ENCODE measurements around the gene MEOX1. TPM values are rescaled to one million over a fixed set of nuclear protein-coding genes. Genes with fewer than 3 reads are reported as not detected.

MEOX1 gene
- total and polyA plus RNA-seq, 2 of the 13 experiments (the other 11 are each of a cell fraction or from before 2014, with no cell fraction given): not detected

- FAIRE-seq: no peak
- no peak for DNase-seq (ENCODE audit: low spot score)
- no peaks in the 10 kb centered on the region for H3K9me3 ChIP-seq (ENCODE audit: low read length)
- peaks cover 11 to 34% of the 10 kb centered on the region in 2 experiments for H3K27me3 ChIP-seq (ENCODE audit: control insufficient read depth in 1 of 2, insufficient read depth in 2 of 2, low read length in 2 of 2)
- no peak overlapping the region for H2AFZ ChIP-seq (ENCODE audit: low read length)
- 7% methylated on average over 2 of the region's 2 CpGs for WGBS (ENCODE audit: low lambda C conversion rate)
- intact Hi-C loops (cut with micrococcal nuclease; ENCODE audit: unreplicated experiment) (no loop called here), in situ Hi-C loops (cut with HindIII; ENCODE audit: extremely low pct_ligation_motif_present, low pct_unique_long_range_greater_than_20kb) (no loop called here)
- H3K79me2 ChIP-seq (ENCODE audit: insufficient read depth, low read length): no peaks in the 10 kb centered on the region
- H3K4me1 ChIP-seq (ENCODE audit: insufficient read depth, low read length): peaks cover 12% of the 10 kb centered on the region
- no peaks in the 10 kb centered on the region for H3K36me3 ChIP-seq (replicated peaks in 1 of 2; ENCODE audit: control insufficient read depth in 1 of 2, insufficient read depth in 2 of 2, low read length in 2 of 2)
- no peak for ATAC-seq
- H3K27ac ChIP-seq (ENCODE audit: extremely low read length, insufficient read depth, low read length): no peak overlapping the region
- no peak overlapping the region for H3K9ac ChIP-seq (ENCODE audit: insufficient read depth, low read depth, low read length)
- CTCF ChIA-PET (ENCODE audit: low intra/inter-chr PET ratio, low total read pairs): interaction anchor here (8.4 kb wide), 1 partner anchor 63 kb away, joined by 373 read pairs; the partner anchor contains the start of gene SOST
- POLR2A ChIA-PET: no interaction called here
- no TSS peak for BruUV-seq (replicated peaks)
- no peaks in the 10 kb centered on the region for H4K20me1 ChIP-seq (ENCODE audit: insufficient read depth, low read length)
- TF ChIP-seq ZNF629 (CRISPR knock-in tag; conservative IDR thresholded peaks at IDR 0.05): peak; percentile 91
- no peak for TF ChIP-seq HDAC6 (IDR thresholded peaks at IDR 0.05; ENCODE audit: low read depth, low read length)
- peak; percentile 58; the same call in 1 of the 2 replicates for TF ChIP-seq ZMYM3 (CRISPR knock-in tag; IDR thresholded peaks at IDR 0.05)
- H3K4me3 ChIP-seq (replicated peaks in 1 of 3; ENCODE audit: insufficient read depth in 1 of 3, low read depth in 2 of 3, low read length in 3 of 3): no peak overlapping the region
- H3K4me2 ChIP-seq (ENCODE audit: low read depth, low read length): no peak overlapping the region
Observed at GRCh38 chr17:43696891-43697290, 35.2 kb upstream of the MEOX1 start.

GRCh38 chr17:43695970-43696865 is 34.5 kb upstream of the MEOX1 start:
- BruUV-seq (replicated peaks): no TSS peak
- no peaks in the 10 kb centered on the region for H3K36me3 ChIP-seq (replicated peaks in 1 of 2; ENCODE audit: control insufficient read depth in 1 of 2, insufficient read depth in 2 of 2, low read length in 2 of 2)
- no peaks in the 10 kb centered on the region for H3K79me2 ChIP-seq (ENCODE audit: insufficient read depth, low read length)
- H3K27me3 ChIP-seq (ENCODE audit: control insufficient read depth in 1 of 2, insufficient read depth in 2 of 2, low read length in 2 of 2): peaks cover 11 to 34% of the 10 kb centered on the region in 2 experiments
- no peak overlapping the region for H3K4me2 ChIP-seq (ENCODE audit: low read depth, low read length)
- H2AFZ ChIP-seq (ENCODE audit: low read length): no peak overlapping the region
- WGBS (ENCODE audit: low lambda C conversion rate): 5% methylated on average over 12 of the region's 12 CpGs
- CTCF ChIA-PET (ENCODE audit: low intra/inter-chr PET ratio, low total read pairs): interaction anchor here (3.3 to 8.4 kb wide), 2 partner anchors 64 to 150 kb away, joined by 18 to 373 read pairs; partner anchors contain the start of gene SOST
- ATAC-seq (no peak), DNase-seq (ENCODE audit: low spot score) (no peak), FAIRE-seq (no peak)
- no peak overlapping the region for H3K9ac ChIP-seq (ENCODE audit: insufficient read depth, low read depth, low read length)
- in situ Hi-C loops (cut with HindIII; ENCODE audit: extremely low pct_ligation_motif_present, low pct_unique_long_range_greater_than_20kb) (no loop called here), intact Hi-C loops (cut with micrococcal nuclease; ENCODE audit: unreplicated experiment) (no loop called here)
- peaks cover 18% of the 10 kb centered on the region for H3K4me1 ChIP-seq (ENCODE audit: insufficient read depth, low read length)
- no peaks in the 10 kb centered on the region for H3K9me3 ChIP-seq (ENCODE audit: low read length)
- POLR2A ChIA-PET: no interaction called here
- H3K27ac ChIP-seq (ENCODE audit: extremely low read length, insufficient read depth, low read length): no peak overlapping the region
- no peak overlapping the region for H3K4me3 ChIP-seq (replicated peaks in 1 of 3; ENCODE audit: insufficient read depth in 1 of 3, low read depth in 2 of 3, low read length in 3 of 3)
- no peaks in the 10 kb centered on the region for H4K20me1 ChIP-seq (ENCODE audit: insufficient read depth, low read length)
- TF ChIP-seq ZNF652 (CRISPR knock-in tag; IDR thresholded peaks at IDR 0.05; ENCODE audit: borderline replicate concordance, low read depth): peak; percentile 82
- TF ChIP-seq DPF2 (CRISPR knock-in tag; IDR thresholded peaks at IDR 0.05; ENCODE audit: borderline replicate concordance, low read depth): no peak
